A549 (cell line): ENCODE results near the gene PTPRE. TPM values are rescaled to one million over a fixed set of nuclear protein-coding genes. Genes with fewer than 3 reads are reported as not detected.

Experiments
- ATAC-seq, 2 experiments: fragments of 200-7000 bp in 1 of 2; fragments of >200 bp in 1 of 2; cut with Nextera tagmentation in 1 of 2; cut with Tn5 transposase in 1 of 2; 3 replicates each; pipeline versions ENCODE4 v1.8.0 to v1.9.1; 2018 to 2020; ENCODE audit warnings: mild to moderate bottlenecking in 1 of 2, moderate library complexity in 1 of 2
- CTCF ChIA-PET: fragments of 300-600 bp; sonication (Branson Sonifier 250); formaldehyde crosslinking; extraction: SDS; loops from one replicate; lab custom pipeline; 2021; ENCODE audit warnings: antibody characterized with exemption, inconsistent platforms; lab: Yijun Ruan, JAX
- POLR2A ChIA-PET: fragments of 350-600 bp; formaldehyde crosslinking; extraction: SDS; loops from one replicate; lab custom pipeline; 2021; ENCODE audit warnings: antibody characterized with exemption, inconsistent platforms; lab: Yijun Ruan, JAX
- DNase-seq, 2 experiments: peaks; one replicate each; pipeline versions ENCODE4 v3.0.0 to v3.0.0-alpha.2; 2011 to 2016; ENCODE audit warnings: low read depth in 1 of 2, low spot score in 1 of 2
- FAIRE-seq: peaks from 2 replicates; lab custom pipeline; 2011; peaks lifted over from hg19 to GRCh38; lab: Jason Lieb, UNC
- H3K27ac ChIP-seq, 2 experiments: fragments of >200 bp; sonication (Bioruptor Twin); formaldehyde crosslinking; 3 replicates each; pipeline ENCODE4 v1.5.1; 2016 to 2017
- H3K4me1 ChIP-seq: fragments of >200 bp; sonication (Bioruptor Twin); formaldehyde crosslinking; 3 replicates; pipeline ENCODE4 v1.6.1; 2016
- H3K4me2 ChIP-seq: fragments of >200 bp; sonication (Bioruptor Twin); formaldehyde crosslinking; 3 replicates; pipeline ENCODE4 v1.6.1; 2016
- H3K4me3 ChIP-seq: fragments of >200 bp; sonication (Bioruptor Twin); formaldehyde crosslinking; 3 replicates; pipeline ENCODE4 v1.5.1; 2016
- H3K9me3 ChIP-seq: fragments of >200 bp; sonication (Bioruptor Twin); formaldehyde crosslinking; 3 replicates; pipeline ENCODE4 v1.6.1; 2016
- CHD2 ChIP-seq: fragments of 150-350 bp; IDR thresholded peaks from 2 replicates; pipeline ENCODE4 v1.6.1; 2014; ENCODE audit warnings: low read length; ENCODE audit not compliant: partially characterized antibody
- EHF ChIP-seq: fragments of 250-450 bp; sonication (Bioruptor Pico); IDR thresholded peaks from 2 replicates; pipeline ENCODE4 v1.5.0; 2020; ENCODE audit warnings: mild to moderate bottlenecking
- FOSB ChIP-seq: fragments of 250-450 bp; sonication (Bioruptor Pico); IDR thresholded peaks from 2 replicates; pipeline ENCODE4 v1.5.0; 2020; ENCODE audit warnings: mild to moderate bottlenecking, moderate library complexity
- HMGXB4 ChIP-seq: fragments of 250-450 bp; sonication (Bioruptor Pico); IDR thresholded peaks from 2 replicates; pipeline ENCODE4 v1.5.0; 2021; ENCODE audit warnings: mild to moderate bottlenecking, moderate library complexity, borderline replicate concordance
- HOXB13 ChIP-seq: fragments of 250-450 bp; sonication (Bioruptor Pico); IDR thresholded peaks from 2 replicates; pipeline ENCODE4 v1.5.0; 2020; ENCODE audit warnings: low read depth, mild to moderate bottlenecking, moderate library complexity
- JUN ChIP-seq, 2 experiments: fragments of >200 bp; sonication (Bioruptor Twin); formaldehyde crosslinking; IDR thresholded peaks; 2 replicates in 1 of 2; 3 replicates in 1 of 2; pipeline ENCODE4 v1.6.1; 2016 to 2017
- JUNB ChIP-seq: fragments of >200 bp; sonication (Bioruptor Twin); formaldehyde crosslinking; IDR thresholded peaks from 2 replicates; pipeline ENCODE4 v1.6.1; 2016
- KDM1A ChIP-seq: fragments of 200-600 bp; sonication (generic); IDR thresholded peaks from 2 replicates; pipeline ENCODE4 v1.6.1; 2016; ENCODE audit warnings: low read depth, mild to moderate bottlenecking
- MAX ChIP-seq: IDR thresholded peaks from 2 replicates; pipeline ENCODE4 v1.6.1; 2012
- MAZ ChIP-seq: fragments of 150-350 bp; IDR thresholded peaks from 2 replicates; pipeline ENCODE4 v1.6.1; 2014; ENCODE audit warnings: antibody characterized with exemption, low read depth, low read length, borderline replicate concordance
- MYC ChIP-seq: IDR thresholded peaks from 2 replicates; pipeline ENCODE4 v1.6.1; 2012; ENCODE audit warnings: mild to moderate bottlenecking, inconsistent platforms, low read length, improper control_type of control experiment, borderline replicate concordance
- NFE2L2 ChIP-seq: fragments of 150-350 bp; conservative IDR thresholded peaks from 2 replicates; pipeline ENCODE4 v1.6.1; 2014; ENCODE audit warnings: low read length
- NPAS2 ChIP-seq: fragments of 250-450 bp; sonication (Bioruptor Pico); IDR thresholded peaks from 2 replicates; pipeline ENCODE4 v1.8.0; 2022; ENCODE audit warnings: mild to moderate bottlenecking, moderate library complexity, borderline replicate concordance
- NR3C1 ChIP-seq: fragments of >200 bp; sonication (Bioruptor Twin); formaldehyde crosslinking; IDR thresholded peaks from 3 replicates; pipeline ENCODE4 v1.6.1; 2017
- RAD21 ChIP-seq, 2 experiments: fragments of >200 bp in 1 of 2; sonication (Bioruptor Twin) in 1 of 2; formaldehyde crosslinking in 1 of 2; IDR thresholded peaks in 1 of 2; conservative IDR thresholded peaks in 1 of 2; 2 replicates in 1 of 2; 3 replicates in 1 of 2; pipeline ENCODE4 v1.6.1; 2012 to 2018; ENCODE audit warnings: inconsistent platforms in 1 of 2
- RNF2 ChIP-seq: fragments of 200-600 bp; sonication (generic); IDR thresholded peaks from 2 replicates; pipeline ENCODE4 v1.6.1; 2016; ENCODE audit warnings: low read depth, mild to moderate bottlenecking, antibody characterized with exemption, moderate library complexity, borderline replicate concordance
- SREBF2 ChIP-seq: fragments of 450-650 bp; IDR thresholded peaks from 2 replicates; pipeline ENCODE4 v1.6.1; 2014; ENCODE audit warnings: mild to moderate bottlenecking, moderate library complexity
- TFCP2L1 ChIP-seq: fragments of 250-450 bp; sonication (Bioruptor Pico); IDR thresholded peaks from 2 replicates; pipeline ENCODE4 v1.5.0; 2021; ENCODE audit warnings: mild to moderate bottlenecking
- ZC3H11A ChIP-seq: fragments of 450-650 bp; IDR thresholded peaks from 2 replicates; pipeline ENCODE4 v1.6.1; 2014; ENCODE audit warnings: antibody characterized with exemption, mild to moderate bottlenecking
- ZFP36 ChIP-seq: fragments of 450-650 bp; IDR thresholded peaks from 2 replicates; pipeline ENCODE4 v1.6.1; 2014; ENCODE audit warnings: borderline replicate concordance; ENCODE audit not compliant: partially characterized antibody
- WGBS: methylation state at CpG from one replicate; pipeline ENCODE4 v1.1.6; 2017; ENCODE audit errors: missing lambda C conversion rate; 5-methylcytosine and 5-hydroxymethylcytosine counted together
- polyA plus RNA-seq, 4 experiments: library from polyadenylated mRNA; depleted of rRNA in 3 of 4; stranded (reverse); fragments of >200 nt; fragmentation: RNase III in 1 of 4; extraction: RNeasy Plus Mini Kit Qiagen cat#74134 plus additional on column Dnase treatment in 1 of 4; gene quantifications; 2 replicates in 3 of 4; 3 replicates in 1 of 4; pipeline ENCODE4 v1.2.3, GENCODE V29; 2011 to 2017
- TF ChIP-seq, protein P1 (sequence below): fragments of >200 bp; sonication (Bioruptor Twin); formaldehyde crosslinking; IDR thresholded peaks from 3 replicates; pipeline ENCODE4 v1.5.1; 2016

The PTPRE gene
- polyA plus RNA-seq, 2 of the 4 experiments (the other 2 are of a cell fraction) = 0.31 to 1.5 TPM

DNA sequence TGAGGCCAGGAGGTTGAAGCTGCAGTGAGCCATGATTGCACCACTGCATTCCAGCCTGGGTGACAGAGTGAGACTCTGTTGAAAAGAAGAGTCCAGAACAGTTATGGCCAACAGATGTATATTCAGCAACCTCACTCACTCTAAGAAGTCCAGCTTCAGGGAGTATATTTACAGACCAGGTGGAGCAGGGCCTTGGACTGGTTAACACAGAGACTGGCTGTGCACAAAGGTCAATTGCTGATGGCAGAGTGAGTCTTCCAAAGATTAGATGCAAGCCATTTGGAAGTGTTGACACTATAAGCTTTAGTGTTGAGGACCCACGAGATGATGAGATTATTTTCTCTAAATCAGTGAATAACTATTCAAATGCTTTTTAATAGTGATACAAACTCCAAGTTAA lies 39.1 kb upstream of the PTPRE start:
- H3K27ac ChIP-seq = no peak overlapping the region
- TF ChIP-seq RNF2 = no peak
- no peak for TF ChIP-seq JUNB
- TF ChIP-seq MAX = no peak
- no peak for TF ChIP-seq TFCP2L1
- TF ChIP-seq HOXB13 (CRISPR knock-in tag) = no peak
- no peak for ATAC-seq
- no peaks in the 10 kb centered on the region for H3K4me1 ChIP-seq
- no peak overlapping the region for H3K4me2 ChIP-seq
- CTCF ChIA-PET = interaction anchor here (0.6 to 3.1 kb wide), 4 partner anchors 14 to 245 kb away, joined by 3 to 12 read pairs (median 3); no protein-coding TSS in a partner anchor
- FAIRE-seq = no peak
- H3K9me3 ChIP-seq = peaks cover 7% of the 10 kb centered on the region
- DNase-seq = no peak
- POLR2A ChIA-PET = no interaction called here
- 3% methylated on average over 1 of the region's 1 CpG for WGBS
- H3K4me3 ChIP-seq = no peak overlapping the region

DNA sequence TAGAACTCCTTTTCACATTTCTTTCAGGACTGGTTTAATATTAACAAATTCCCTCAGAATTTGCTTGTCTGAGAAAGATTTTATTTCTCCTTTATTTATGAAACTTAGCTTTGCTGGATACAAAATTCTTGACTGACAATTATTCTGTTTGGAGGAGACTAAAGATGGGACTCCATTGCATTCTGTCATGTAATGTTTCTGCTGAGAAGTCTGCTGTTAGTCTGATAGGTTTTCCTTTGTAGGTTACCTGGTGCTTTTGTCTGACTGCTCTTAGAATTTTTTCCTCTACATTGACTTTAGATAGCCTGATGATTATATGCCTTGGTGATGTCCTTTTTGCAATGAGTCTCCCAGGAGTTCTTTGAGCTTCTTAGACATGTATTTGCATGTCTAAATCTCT lies 37.6 kb upstream of the PTPRE start:
- H3K4me3 ChIP-seq = no peak overlapping the region
- CTCF ChIA-PET = interaction anchor here (0.9 to 3.1 kb wide), 2 partner anchors 15 to 38 kb away, joined by 3 to 12 read pairs; partner anchors contain the start of gene PTPRE
- TF ChIP-seq SREBF2 = no peak
- TF ChIP-seq NR3C1 = no peak
- TF ChIP-seq MYC = no peak
- no peak for TF ChIP-seq FOSB
- TF ChIP-seq MAZ = no peak
- TF ChIP-seq NFE2L2 = no peak
- no peak for TF ChIP-seq KDM1A
- TF ChIP-seq EHF = no peak
- POLR2A ChIA-PET = no interaction called here
- H3K27ac ChIP-seq = no peak overlapping the region
- H3K4me2 ChIP-seq = no peak overlapping the region
- peaks cover 2% of the 10 kb centered on the region; the same call in 2 of the 3 replicates for H3K9me3 ChIP-seq
- ATAC-seq (no peak), DNase-seq (no peak), FAIRE-seq (no peak)
- no peaks in the 10 kb centered on the region for H3K4me1 ChIP-seq

- Histone ChIP-seq H3K4me1 (no peaks in the 10 kb centered on the region), H3K4me3 (no peak overlapping the region), H3K9me3 (peaks cover 2% of the 10 kb centered on the region; the same call in 2 of the 3 replicates), H3K27ac (no peak overlapping the region), H3K4me2 (no peak overlapping the region)
- ATAC-seq = no peak
- DNase-seq = no peak
- ChIA-PET CTCF (interaction anchor here (1.1 to 1.4 kb wide), 2 partner anchors 18 to 196 kb away, joined by 3 to 6 read pairs; no protein-coding TSS in a partner anchor), POLR2A (no interaction called here)
- FAIRE-seq = no peak
- TF ChIP-seq RAD21 (conservative IDR thresholded peaks at IDR 0.05 in 1 of 2, IDR thresholded peaks at IDR 0.05 in 1 of 2) (no peak), SREBF2 (no peak), ZC3H11A (no peak), HMGXB4 (CRISPR knock-in tag) (no peak), CHD2 (no peak), JUN (IDR thresholded peaks at IDR 0.05) (no peak), ZFP36 (no peak), NPAS2 (CRISPR knock-in tag) (no peak), FOSB (no peak), HOXB13 (CRISPR knock-in tag) (no peak), KDM1A (no peak)
- TF ChIP-seq, protein P1, sequence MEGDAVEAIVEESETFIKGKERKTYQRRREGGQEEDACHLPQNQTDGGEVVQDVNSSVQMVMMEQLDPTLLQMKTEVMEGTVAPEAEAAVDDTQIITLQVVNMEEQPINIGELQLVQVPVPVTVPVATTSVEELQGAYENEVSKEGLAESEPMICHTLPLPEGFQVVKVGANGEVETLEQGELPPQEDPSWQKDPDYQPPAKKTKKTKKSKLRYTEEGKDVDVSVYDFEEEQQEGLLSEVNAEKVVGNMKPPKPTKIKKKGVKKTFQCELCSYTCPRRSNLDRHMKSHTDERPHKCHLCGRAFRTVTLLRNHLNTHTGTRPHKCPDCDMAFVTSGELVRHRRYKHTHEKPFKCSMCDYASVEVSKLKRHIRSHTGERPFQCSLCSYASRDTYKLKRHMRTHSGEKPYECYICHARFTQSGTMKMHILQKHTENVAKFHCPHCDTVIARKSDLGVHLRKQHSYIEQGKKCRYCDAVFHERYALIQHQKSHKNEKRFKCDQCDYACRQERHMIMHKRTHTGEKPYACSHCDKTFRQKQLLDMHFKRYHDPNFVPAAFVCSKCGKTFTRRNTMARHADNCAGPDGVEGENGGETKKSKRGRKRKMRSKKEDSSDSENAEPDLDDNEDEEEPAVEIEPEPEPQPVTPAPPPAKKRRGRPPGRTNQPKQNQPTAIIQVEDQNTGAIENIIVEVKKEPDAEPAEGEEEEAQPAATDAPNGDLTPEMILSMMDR = no peak
- 31% methylated on average over 4 of the region's 7 CpGs for WGBS
Observed at GRCh38 chr10:127871631-127872010, 35.3 kb upstream of the PTPRE start.
